ENCODE data around the gene CCDC8. TPM values are rescaled to one million over a fixed set of nuclear protein-coding genes. Genes with fewer than 3 reads are reported as not detected.
"Not testable (repeated sequence)": the region's sequence is repeated elsewhere in the genome, so short reads cannot be mapped to it uniquely, and the experiment has no call there.

CCDC8 gene
- total RNA-seq, 1 donor from 2014 or later, result 2.9 TPM

GRCh38 chr19:46428239-46429135 lies 15.1 kb upstream of the CCDC8 start, which contains the start of gene PNMA8C:
Gene PNMA8C, minus strand, starts transcription at chr19:46428936. Its CDS starts 577 bp downstream, at chr19:46428359.
- no peak for DNase-seq (ENCODE audit: low spot score)

- no peak for DNase-seq (ENCODE audit: low spot score)
Observed at GRCh38 chr19:46427518-46428045, 14.2 kb upstream of the CCDC8 start.

GRCh38 chr19:46426506-46427162 lies 13.3 kb upstream of the CCDC8 start:
- DNase-seq (ENCODE audit: low spot score), result no peak

GRCh38 chr19:46426035-46426505 lies 12.7 kb upstream of the CCDC8 start:
- DNase-seq (ENCODE audit: low spot score), result no peak

GRCh38 chr19:46423188-46423587 lies 9.8 kb upstream of the CCDC8 start:
- no peak for DNase-seq (ENCODE audit: low spot score)

GRCh38 chr19:46422344-46422743 lies 9.0 kb upstream of the CCDC8 start:
- DNase-seq (ENCODE audit: low spot score), result no peak

GRCh38 chr19:46420056-46420455 lies 6.7 kb upstream of the CCDC8 start:
- DNase-seq (ENCODE audit: low spot score), result no peak

- not testable (repeated sequence) for DNase-seq (ENCODE audit: low spot score)
Observed at GRCh38 chr19:46415804-46416709, 2.7 kb upstream of the CCDC8 start.

GRCh38 chr19:46414899-46415298 lies 1.5 kb upstream of the CCDC8 start:
- DNase-seq (ENCODE audit: low spot score), result not testable (repeated sequence)

GRCh38 chr19:46412650-46413261 lies 608 bp downstream of the CCDC8 start:
- no peak for DNase-seq (ENCODE audit: low spot score)

- no peak for DNase-seq (ENCODE audit: low spot score)
Observed at GRCh38 chr19:46411925-46412649, 1.3 kb downstream of the CCDC8 start.

GRCh38 chr19:46411088-46411924 lies 2.1 kb downstream of the CCDC8 start:
- no peak for DNase-seq (ENCODE audit: low spot score)

- DNase-seq (ENCODE audit: low spot score), result no peak
Observed at GRCh38 chr19:46410205-46411087, 2.9 kb downstream of the CCDC8 start.

- DNase-seq (ENCODE audit: low spot score), result no peak
Observed at GRCh38 chr19:46409191-46409590, 4.2 kb downstream of the CCDC8 start.

GRCh38 chr19:46408664-46409039 lies 4.7 kb downstream of the CCDC8 start:
- no peak for DNase-seq (ENCODE audit: low spot score)

- DNase-seq (ENCODE audit: low spot score), result no peak
Observed at GRCh38 chr19:46407856-46408663, 5.3 kb downstream of the CCDC8 start.

- DNase-seq (ENCODE audit: low spot score), result no peak
Observed at GRCh38 chr19:46406976-46407375, 6.4 kb downstream of the CCDC8 start.
